Measurements from ENCODE around the gene CIB1. TPM values are rescaled to one million over a fixed set of nuclear protein-coding genes. Genes with fewer than 3 reads are reported as not detected.

CIB1 gene
- polyA plus RNA-seq, 1 of the 3 experiments (the other 2 are of a cell fraction), result 87.9 TPM

- H3K79me2 ChIP-seq (ENCODE audit: insufficient read depth), result peaks cover 8% of the 10 kb centered on the region
- H2AFZ ChIP-seq (ENCODE audit: low read depth), result no peak overlapping the region
- DNase-seq, result no peak
- peaks cover 8 to 45% of the 10 kb centered on the region in 2 experiments; a peak in 3 of 4 replicates for H3K4me1 ChIP-seq (ENCODE audit: control insufficient read depth in 1 of 2, insufficient read depth in 2 of 2, low read depth in 1 of 2, low read length in 1 of 2)
- ChIA-PET POLR2A (interaction anchor here (1.3 kb wide), 1 partner anchor 43 kb away, joined by 3 read pairs; no protein-coding TSS in a partner anchor), CTCF (interaction anchor here (3.9 to 4.4 kb wide), 2 partner anchors 11 to 31 kb away, joined by 17 to 22 read pairs; partner anchors contain the start of gene SEMA4B)
- no peak overlapping the region for H3K4me3 ChIP-seq (ENCODE audit: low read depth in 2 of 2, low read length in 1 of 2)
- H3K4me2 ChIP-seq, result no peak overlapping the region
- H3K27me3 ChIP-seq (ENCODE audit: insufficient read depth), result no peaks in the 10 kb centered on the region
- H3K9ac ChIP-seq, result no peak overlapping the region
- peaks cover 18% of the 10 kb centered on the region for H3F3A ChIP-seq (replicated peaks; ENCODE audit: insufficient read depth)
- 83% methylated on average over 9 of the region's 10 CpGs for WGBS (ENCODE audit: low lambda C conversion rate)
- no peaks in the 10 kb centered on the region for H3K9me2 ChIP-seq
- no peaks in the 10 kb centered on the region for H3K36me3 ChIP-seq (replicated peaks in 1 of 2; ENCODE audit: control insufficient read depth in 1 of 2, insufficient read depth in 2 of 2, low read length in 1 of 2)
- H3K27ac ChIP-seq (ENCODE audit: low read depth in 2 of 2, low read length in 1 of 2), result peak overlapping the region in 1 of 2 experiments; percentile 8; a peak in 1 of 4 replicates
- no peaks in the 10 kb centered on the region for H3K9me3 ChIP-seq
- no peak for TF ChIP-seq ELF1 (IDR thresholded peaks at IDR 0.05)
- no peak for TF ChIP-seq RCOR1 (IDR thresholded peaks at IDR 0.05; ENCODE audit: low read length)
- no peak for TF ChIP-seq EZH2phosphoT487 (IDR thresholded peaks at IDR 0.05; ENCODE audit: borderline replicate concordance, low read depth)
- TF ChIP-seq SMC3 (IDR thresholded peaks at IDR 0.05; ENCODE audit: low read depth, low read length), result no peak
- TF ChIP-seq PBX3 (IDR thresholded peaks at IDR 0.05), result no peak
- TF ChIP-seq FOSL2 (IDR thresholded peaks at IDR 0.05; ENCODE audit: borderline replicate concordance, low read depth), result no peak
- TF ChIP-seq MEF2A (IDR thresholded peaks at IDR 0.05; ENCODE audit: borderline replicate concordance, low read depth), result no peak
- no peak for TF ChIP-seq RFX5 (IDR thresholded peaks at IDR 0.05; ENCODE audit: low read length)
- TF ChIP-seq IRF3 (IDR thresholded peaks at IDR 0.05; ENCODE audit: low read depth, low read length), result no peak
- no peak for TF ChIP-seq SIN3A (IDR thresholded peaks at IDR 0.05; ENCODE audit: borderline replicate concordance, low read depth, low read length)
- no peak for TF ChIP-seq JUND (IDR thresholded peaks at IDR 0.05)
- TF ChIP-seq GABPA (IDR thresholded peaks at IDR 0.05; ENCODE audit: low read depth), result no peak
- no peak for TF ChIP-seq CTCF (IDR thresholded peaks at IDR 0.05)
- TF ChIP-seq GATA2 (CRISPR knock-in tag; IDR thresholded peaks at IDR 0.05), result no peak
- no peak for TF ChIP-seq TAF1 (IDR thresholded peaks at IDR 0.05; ENCODE audit: borderline replicate concordance, low read depth, low read length)
- TF ChIP-seq USF1 (IDR thresholded peaks at IDR 0.05; ENCODE audit: borderline replicate concordance, low read depth), result no peak
- no peaks in the 10 kb centered on the region for H4K20me1 ChIP-seq (ENCODE audit: insufficient read depth)
Measured at GRCh38 chr15:90189781-90190467, 43.8 kb downstream of the CIB1 start.

Measured in SK-N-SH (cell line).